HG03280 (cell line): Measurements from ENCODE around the gene HEPACAM.

Experiments
- ATAC-seq: cut with Tn5 transposase; IDR thresholded peaks from one replicate; pipeline ENCODE4 v1.9.1; 2021; ENCODE audit warnings: mild to moderate bottlenecking, moderate library complexity; ENCODE audit not compliant: unreplicated experiment

HEPACAM gene

GRCh38 chr11:124886476-124886875, 49.4 kb downstream of the HEPACAM start:
- ATAC-seq = no peak

GRCh38 chr11:124884869-124885479, 50.9 kb downstream of the HEPACAM start:
- no peak for ATAC-seq

GRCh38 chr11:124884340-124884739, 51.5 kb downstream of the HEPACAM start:
- no peak for ATAC-seq

- ATAC-seq = no peak
These were observed 53.3 kb downstream of the HEPACAM start for GRCh38 chr11:124882339-124883071.

- no peak for ATAC-seq
These were observed 54.9 kb downstream of the HEPACAM start for GRCh38 chr11:124880958-124881357.

GRCh38 chr11:124880290-124880611, 55.6 kb downstream of the HEPACAM start:
- no peak for ATAC-seq

GRCh38 chr11:124879493-124880289, 56.2 kb downstream of the HEPACAM start:
- ATAC-seq = no peak

GRCh38 chr11:124878759-124879492, 56.9 kb downstream of the HEPACAM start:
- ATAC-seq = no peak

GRCh38 chr11:124877910-124878758, 57.7 kb downstream of the HEPACAM start:
- no peak for ATAC-seq

- no peak for ATAC-seq
These were observed 58.3 kb downstream of the HEPACAM start for GRCh38 chr11:124877631-124877909.

- ATAC-seq = no peak
These were observed 58.8 kb downstream of the HEPACAM start for GRCh38 chr11:124876818-124877630.

GRCh38 chr11:124875943-124876817, 59.7 kb downstream of the HEPACAM start:
- ATAC-seq = peak; percentile 91

GRCh38 chr11:124875401-124875800, 60.4 kb downstream of the HEPACAM start:
- no peak for ATAC-seq

- no peak for ATAC-seq
These were observed 61.1 kb downstream of the HEPACAM start for GRCh38 chr11:124874571-124875255.

GRCh38 chr11:124873951-124874350, 61.9 kb downstream of the HEPACAM start:
- ATAC-seq = no peak

GRCh38 chr11:124872741-124873140, 63.1 kb downstream of the HEPACAM start:
- ATAC-seq = no peak

- ATAC-seq = no peak
These were observed 63.6 kb downstream of the HEPACAM start for GRCh38 chr11:124872280-124872679.

- ATAC-seq = no peak
These were observed 65.4 kb downstream of the HEPACAM start for GRCh38 chr11:124870430-124870829.
